Central memory CD8-positive, alpha-beta T cell (primary cell): ENCODE measurements around the gene DBT.
"Not testable (repeated sequence)": the region's sequence is repeated elsewhere in the genome, so short reads cannot be mapped to it uniquely, and the experiment has no call there.

Experiments used
- ATAC-seq: fragments of 150-1000 bp; cut with Tn5 transposase; replicated peaks from 2 replicates; pipeline ENCODE4 v1.10.0; 2022; ENCODE audit warnings: mild to moderate bottlenecking, moderate FRiP score, moderate number of reproducible peaks; ENCODE audit not compliant: poor library complexity, severe bottlenecking; ENCODE audit errors: extremely low read depth
- DNase-seq, 2 donors: peaks; one replicate each; pipeline ENCODE4 v3.0.0; 2021; ENCODE audit warnings: low spot score in 2 of 2
- H3K27ac Mint-ChIP-seq: one replicate; pipeline ENCODE4 v1.8.0; 2022; ENCODE audit warnings: low read depth, mild to moderate bottlenecking, moderate library complexity, mixed read lengths
- H3K27me3 Mint-ChIP-seq: one replicate; pipeline ENCODE4 v1.8.0; 2022; ENCODE audit warnings: mixed read lengths
- H3K36me3 Mint-ChIP-seq: one replicate; pipeline ENCODE4 v1.8.0; 2022; ENCODE audit warnings: mild to moderate bottlenecking, moderate library complexity, mixed read lengths; ENCODE audit not compliant: insufficient read depth
- H3K4me1 Mint-ChIP-seq: one replicate; pipeline ENCODE4 v1.8.0; 2022; ENCODE audit warnings: mixed read lengths
- H3K4me3 Mint-ChIP-seq: one replicate; pipeline ENCODE4 v1.8.0; 2022; ENCODE audit warnings: mild to moderate bottlenecking, moderate library complexity, mixed read lengths
- H3K9me3 Mint-ChIP-seq: one replicate; pipeline ENCODE4 v1.8.0; 2022; ENCODE audit warnings: mixed read lengths

The DBT gene

DNA sequence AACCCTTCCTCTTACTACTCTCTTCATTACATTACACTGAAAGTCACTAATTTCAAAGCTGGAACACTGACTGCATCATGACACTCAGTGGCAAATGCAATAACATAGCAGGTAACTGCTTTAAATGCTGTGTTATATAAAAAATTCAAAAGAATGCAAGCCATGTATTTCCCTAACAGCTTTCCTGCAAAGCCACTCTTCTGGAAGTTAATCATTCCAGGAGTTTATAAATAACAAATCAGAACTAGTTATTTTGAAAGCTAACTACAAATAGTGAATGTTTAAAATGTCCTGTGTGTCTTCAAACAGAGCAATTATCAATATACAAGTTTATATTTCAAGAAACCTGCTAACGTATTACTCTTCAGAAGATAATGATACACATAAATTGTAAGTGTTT, 34.5 kb downstream of the DBT start:
- ATAC-seq, result no peak
- peaks cover 32% of the 10 kb centered on the region for H3K36me3 Mint-ChIP-seq
- no peak overlapping the region for H3K4me3 Mint-ChIP-seq
- no peaks in the 10 kb centered on the region for H3K9me3 Mint-ChIP-seq
- no peak for DNase-seq
- no peaks in the 10 kb centered on the region for H3K4me1 Mint-ChIP-seq
- H3K27ac Mint-ChIP-seq, result no peak overlapping the region
- no peaks in the 10 kb centered on the region for H3K27me3 Mint-ChIP-seq

DNA sequence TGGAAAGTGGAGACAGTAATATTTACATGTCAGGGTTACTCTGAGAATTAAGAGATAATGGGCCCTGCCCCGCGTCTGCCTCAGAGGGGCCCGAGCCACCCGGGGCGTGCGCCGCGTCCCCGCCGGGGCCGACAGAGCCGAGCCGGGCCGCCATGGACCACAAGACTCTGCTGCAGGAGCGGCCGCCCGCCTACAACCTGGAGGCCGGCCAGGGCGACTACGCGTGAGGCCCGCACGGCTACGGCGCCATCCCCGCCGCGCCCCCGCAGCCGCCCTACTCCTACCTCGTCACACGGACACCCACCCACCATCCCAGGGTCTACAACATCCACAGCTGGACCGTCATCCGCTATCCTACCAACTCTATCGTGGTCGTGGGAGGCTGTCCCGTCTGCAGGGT, 36.5 kb downstream of the DBT start:
- Mint-ChIP-seq H3K27me3 (no peaks in the 10 kb centered on the region), H3K27ac (no peak overlapping the region), H3K36me3 (peaks cover 41% of the 10 kb centered on the region), H3K4me3 (no peak overlapping the region), H3K9me3 (no peaks in the 10 kb centered on the region), H3K4me1 (no peaks in the 10 kb centered on the region)
- ATAC-seq (no peak), DNase-seq (no peak)

DNA sequence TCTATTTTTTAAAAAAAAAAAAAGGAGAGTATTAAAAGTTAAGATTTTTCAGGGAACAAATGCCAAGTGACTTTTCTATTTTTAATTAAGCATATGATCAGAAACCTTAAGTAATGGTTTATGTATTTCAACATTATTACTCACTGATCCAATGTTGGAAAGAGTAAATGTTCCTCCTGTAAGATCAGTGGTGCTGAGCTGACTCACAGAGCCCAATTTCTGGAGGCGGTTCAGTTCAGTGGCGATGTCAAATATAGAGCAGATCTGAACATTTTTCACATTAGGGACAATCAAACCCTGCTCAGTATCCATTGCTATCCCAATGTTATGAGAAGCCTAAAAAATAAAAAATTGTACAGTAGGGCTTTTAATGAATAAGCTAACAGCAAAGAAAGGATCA, 43.3 kb downstream of the DBT start:
- Mint-ChIP-seq H3K4me3 (no peak overlapping the region), H3K9me3 (peaks cover 7% of the 10 kb centered on the region), H3K36me3 (peaks cover 51% of the 10 kb centered on the region), H3K4me1 (peaks cover 10% of the 10 kb centered on the region), H3K27ac (no peak overlapping the region), H3K27me3 (no peaks in the 10 kb centered on the region)
- DNase-seq (no peak), ATAC-seq (no peak)

DNA sequence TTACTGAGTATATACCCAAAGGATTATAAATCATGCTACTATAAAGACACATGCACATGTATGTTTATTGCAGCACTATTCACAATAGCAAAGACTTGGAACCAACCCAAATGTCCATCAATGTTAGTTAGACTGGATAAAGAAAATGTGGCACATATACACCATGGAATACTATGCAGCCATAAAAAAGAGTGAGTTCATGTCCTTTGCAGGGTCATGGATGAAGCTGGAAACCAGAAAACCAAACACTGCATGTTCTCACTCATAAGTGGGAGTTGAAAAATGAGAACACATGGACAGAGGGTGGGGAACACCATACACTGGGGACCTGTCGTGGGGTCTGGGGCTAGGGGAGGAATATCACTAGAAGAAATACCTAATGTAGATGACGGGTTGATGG, 44.0 kb downstream of the DBT start:
- not testable (repeated sequence) for H3K9me3 Mint-ChIP-seq, H3K27ac Mint-ChIP-seq, H3K27me3 Mint-ChIP-seq, DNase-seq, H3K4me3 Mint-ChIP-seq, ATAC-seq
- peaks cover 10% of the 10 kb centered on the region for H3K4me1 Mint-ChIP-seq
- peaks cover 48% of the 10 kb centered on the region for H3K36me3 Mint-ChIP-seq

DNA sequence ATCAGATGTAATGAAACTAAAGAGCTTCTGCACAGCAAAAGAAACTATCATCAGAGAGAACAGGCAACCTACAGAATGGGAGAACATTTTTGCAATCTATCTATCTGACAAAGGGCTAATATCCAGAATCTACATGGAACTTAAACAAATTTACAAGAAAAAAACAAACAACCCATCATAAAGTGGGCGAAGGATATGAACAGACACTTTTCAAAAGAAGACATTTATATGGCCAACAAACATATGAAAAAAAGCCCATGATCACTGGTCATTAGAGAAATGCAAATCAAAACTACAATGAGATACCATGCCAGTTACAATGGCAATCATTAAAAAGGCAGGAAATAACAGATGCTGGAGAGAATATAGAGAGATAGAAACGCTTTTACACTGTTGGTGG, 44.5 kb downstream of the DBT start:
- H3K36me3 Mint-ChIP-seq, result peaks cover 46% of the 10 kb centered on the region

DNA sequence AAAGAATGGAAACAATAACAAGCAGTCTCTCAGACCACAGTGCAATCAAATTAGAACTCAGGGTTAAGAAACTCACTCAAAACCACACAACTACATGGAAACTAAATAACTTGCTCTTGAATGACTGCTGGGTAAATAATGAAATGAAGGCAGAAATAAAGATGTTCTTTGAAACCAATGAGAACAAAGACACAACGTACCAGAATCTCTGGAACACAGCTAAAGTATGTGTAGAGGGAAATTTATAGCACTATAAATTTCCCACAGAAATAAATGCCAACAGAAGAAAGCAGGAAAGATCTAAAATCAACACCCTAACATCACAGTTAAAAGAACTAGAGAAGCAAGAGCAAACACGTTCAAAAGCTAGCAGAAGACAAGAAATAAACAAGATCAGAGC, 46.9 kb downstream of the DBT start:
- not testable (repeated sequence) for ATAC-seq, H3K9me3 Mint-ChIP-seq, H3K27ac Mint-ChIP-seq, H3K27me3 Mint-ChIP-seq, DNase-seq, H3K4me3 Mint-ChIP-seq
- Mint-ChIP-seq H3K36me3 (peaks cover 40% of the 10 kb centered on the region), H3K4me1 (peaks cover 10% of the 10 kb centered on the region)

More for the DNA sequence above, 44.5 kb downstream of the DBT start:
- H3K4me1 Mint-ChIP-seq, result peaks cover 10% of the 10 kb centered on the region
- H3K27me3 Mint-ChIP-seq, H3K9me3 Mint-ChIP-seq, ATAC-seq, DNase-seq, H3K27ac Mint-ChIP-seq, H3K4me3 Mint-ChIP-seq: not testable (repeated sequence)

DNA sequence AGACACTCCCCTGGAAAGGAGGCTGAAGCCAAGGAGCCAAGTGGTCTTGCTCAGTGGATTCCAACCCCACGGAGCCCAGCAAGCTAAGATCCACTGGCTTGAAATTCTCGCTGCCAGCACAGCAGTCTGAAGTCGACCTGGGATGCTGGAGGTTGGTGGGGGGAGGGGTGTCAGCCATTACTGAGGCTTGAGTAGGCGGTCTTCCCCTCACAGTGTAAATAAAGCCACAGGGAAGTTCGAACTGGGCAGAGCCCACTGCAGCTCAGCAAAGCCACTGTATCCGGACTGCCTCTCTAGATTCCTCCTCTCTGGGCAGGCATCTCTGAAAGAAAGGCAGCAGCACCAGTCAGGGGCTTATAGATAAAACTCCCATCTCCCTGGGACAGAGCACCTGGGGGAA, 49.6 kb downstream of the DBT start:
- not testable (repeated sequence) for H3K9me3 Mint-ChIP-seq, H3K4me3 Mint-ChIP-seq, H3K27me3 Mint-ChIP-seq, DNase-seq, H3K27ac Mint-ChIP-seq, ATAC-seq
- peaks cover 35% of the 10 kb centered on the region for H3K36me3 Mint-ChIP-seq
- peaks cover 10% of the 10 kb centered on the region for H3K4me1 Mint-ChIP-seq

DNA sequence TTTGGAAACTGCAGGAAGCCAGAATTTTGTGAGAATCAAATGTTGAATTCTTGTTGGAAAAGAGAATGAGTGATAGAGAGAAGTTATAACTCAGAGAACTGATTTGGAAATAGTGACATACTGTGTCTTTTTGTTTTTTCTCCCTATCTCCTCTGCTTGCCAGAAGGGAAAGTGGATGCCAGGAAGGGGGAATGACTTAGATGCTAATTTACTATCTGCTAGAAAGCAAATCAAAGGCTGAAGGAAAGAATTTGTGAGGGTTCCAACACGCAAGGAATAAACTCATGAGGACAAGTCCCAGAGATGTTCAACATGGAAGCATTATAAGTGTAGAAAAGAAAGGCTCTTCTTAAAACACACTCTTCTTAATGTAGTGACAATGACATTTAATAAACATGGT, 51.0 kb downstream of the DBT start:
- H3K27ac Mint-ChIP-seq, result no peak overlapping the region
- peaks cover 10% of the 10 kb centered on the region for H3K4me1 Mint-ChIP-seq
- DNase-seq (no peak), ATAC-seq (no peak)
- no peaks in the 10 kb centered on the region for H3K27me3 Mint-ChIP-seq
- no peaks in the 10 kb centered on the region for H3K9me3 Mint-ChIP-seq
- H3K36me3 Mint-ChIP-seq, result peaks cover 26% of the 10 kb centered on the region
- H3K4me3 Mint-ChIP-seq, result no peak overlapping the region

DNA sequence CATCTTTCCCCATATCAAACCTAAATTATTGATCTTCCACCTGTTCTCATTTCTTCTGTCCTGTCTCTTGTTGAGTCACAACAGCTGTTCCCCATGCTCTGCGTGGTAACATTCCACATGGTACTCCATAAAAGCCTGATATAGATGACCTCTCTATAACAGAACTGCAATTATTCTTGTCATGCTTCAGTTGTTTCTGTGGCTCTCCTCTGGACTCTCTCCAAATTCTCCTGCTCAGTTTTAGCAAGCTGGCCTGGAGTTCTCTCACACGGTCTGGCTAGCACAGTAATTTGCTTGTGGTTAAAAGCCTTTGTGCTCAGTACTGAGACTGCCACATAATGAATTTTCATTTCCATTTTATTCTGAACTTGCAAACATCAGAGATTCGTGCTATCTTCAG, 61.0 kb downstream of the DBT start:
- no peak for DNase-seq
- no peaks in the 10 kb centered on the region for H3K9me3 Mint-ChIP-seq
- no peak overlapping the region for H3K4me3 Mint-ChIP-seq
- peaks cover 2% of the 10 kb centered on the region for H3K36me3 Mint-ChIP-seq
- no peak overlapping the region for H3K27ac Mint-ChIP-seq
- no peak for ATAC-seq
- no peaks in the 10 kb centered on the region for H3K27me3 Mint-ChIP-seq
- H3K4me1 Mint-ChIP-seq, result no peaks in the 10 kb centered on the region

DNA sequence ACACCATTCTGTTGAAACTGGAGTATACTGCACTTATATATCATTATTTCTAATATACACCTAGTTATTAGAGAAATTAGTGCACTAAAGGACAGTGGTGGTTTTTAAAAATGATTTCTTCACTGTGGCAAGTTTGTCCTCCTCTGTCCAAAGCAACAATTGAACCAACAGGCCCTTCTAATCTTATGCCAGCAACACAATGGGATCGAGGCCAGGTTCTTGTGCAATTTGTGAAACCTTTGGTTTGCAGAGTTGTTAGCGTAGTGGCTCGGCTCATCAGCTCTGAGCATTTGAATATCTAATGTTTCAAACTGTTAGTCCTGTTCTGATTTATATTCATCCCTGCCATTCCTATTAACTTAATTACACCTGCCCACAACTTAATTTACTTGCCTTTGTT, 61.7 kb downstream of the DBT start:
- H3K4me1 Mint-ChIP-seq, result no peaks in the 10 kb centered on the region
- H3K4me3 Mint-ChIP-seq, result no peak overlapping the region
- peaks cover 2% of the 10 kb centered on the region for H3K36me3 Mint-ChIP-seq
- H3K9me3 Mint-ChIP-seq, result no peaks in the 10 kb centered on the region
- DNase-seq (no peak), ATAC-seq (no peak)
- H3K27ac Mint-ChIP-seq, result no peak overlapping the region
- no peaks in the 10 kb centered on the region for H3K27me3 Mint-ChIP-seq

DNA sequence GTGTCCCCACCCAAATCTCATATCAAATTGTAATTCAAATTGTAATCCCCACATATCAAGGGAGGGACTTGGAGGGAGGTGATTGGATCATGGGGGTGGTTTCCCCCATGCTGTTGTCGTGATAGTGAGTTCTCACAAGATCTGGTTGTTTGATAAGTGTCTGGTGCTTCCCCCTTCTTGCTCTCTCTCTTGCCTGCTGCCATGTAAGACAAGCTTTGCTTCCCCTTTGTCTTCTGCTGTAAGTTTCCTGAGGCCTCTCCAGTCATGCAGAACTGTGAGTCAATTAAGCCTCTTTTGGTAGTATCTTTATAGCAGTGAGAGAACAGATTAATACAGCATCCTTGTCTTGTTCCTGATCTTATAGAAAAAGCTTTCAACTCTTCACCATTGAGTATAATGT, 65.1 kb downstream of the DBT start:
- ATAC-seq, result no peak
- no peak for DNase-seq
- Mint-ChIP-seq H3K27ac (peak overlapping the region; percentile 18), H3K27me3 (no peaks in the 10 kb centered on the region), H3K4me3 (no peak overlapping the region), H3K36me3 (no peaks in the 10 kb centered on the region), H3K4me1 (no peaks in the 10 kb centered on the region), H3K9me3 (no peaks in the 10 kb centered on the region)

DNA sequence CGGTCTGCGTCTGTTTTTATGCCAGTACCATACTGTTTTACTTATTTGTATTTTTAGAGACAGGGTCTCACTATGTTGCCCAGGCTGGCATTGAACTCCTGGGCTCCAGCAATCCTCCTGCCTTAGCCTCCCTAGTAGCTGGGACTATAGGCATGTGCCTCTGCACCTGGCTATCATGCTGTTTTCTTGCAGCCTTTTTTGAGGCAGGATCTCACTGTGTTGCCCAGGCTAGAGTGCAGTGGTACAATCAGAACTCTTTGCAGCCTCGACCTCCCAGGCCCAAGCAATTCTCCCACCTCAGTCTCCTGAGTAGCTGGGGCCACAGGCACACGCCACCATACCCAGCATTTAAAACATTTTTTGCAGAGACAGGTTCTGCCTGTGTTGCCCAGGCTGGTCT, 66.3 kb downstream of the DBT start:
- Mint-ChIP-seq H3K27me3 (no peaks in the 10 kb centered on the region), H3K27ac (no peak overlapping the region), H3K36me3 (no peaks in the 10 kb centered on the region), H3K4me3 (no peak overlapping the region), H3K4me1 (no peaks in the 10 kb centered on the region), H3K9me3 (no peaks in the 10 kb centered on the region)
- ATAC-seq (no peak), DNase-seq (no peak)

DNA sequence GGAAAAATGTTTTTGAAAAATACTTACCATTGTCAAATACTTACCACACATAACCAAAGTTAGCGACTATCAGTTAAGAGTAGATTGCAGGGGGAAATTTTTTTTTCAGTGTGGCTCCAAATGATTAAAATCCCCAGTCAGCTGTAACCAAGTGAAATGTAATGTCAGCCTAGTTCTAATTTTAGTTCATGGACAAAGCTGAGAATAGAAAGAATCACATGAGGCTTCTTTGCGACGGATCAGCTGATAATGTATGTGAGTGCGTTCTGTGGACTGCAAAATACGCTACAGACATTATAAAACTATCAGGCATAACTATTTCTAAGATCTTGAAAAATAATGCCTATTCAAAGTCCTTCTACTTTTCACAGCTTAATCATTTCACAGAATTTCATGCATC, 71.5 kb downstream of the DBT start, which contains the start of gene LRRC39:
TSS of gene LRRC39 (minus strand) at position 166 of the 400 bp plus-strand sequence. CDS start 9,740 bp downstream, outside the sequence.
- DNase-seq, result no peak
- no peak for ATAC-seq

More for the DNA sequence above, 71.5 kb downstream of the DBT start, which contains the start of gene LRRC39:
- Mint-ChIP-seq H3K27me3 (no peaks in the 10 kb centered on the region), H3K9me3 (no peaks in the 10 kb centered on the region), H3K27ac (no peak within 1 kb of the TSS), H3K36me3 (no peaks in the 10 kb centered on the region), H3K4me3 (no peak within 1 kb of the TSS), H3K4me1 (no peaks in the 10 kb centered on the region)
